Right renal pelvis (tissue), 4 donors: ENCODE data around the gene ISLR2. TPM values are rescaled to one million over a fixed set of nuclear protein-coding genes. Genes with fewer than 3 reads are reported as not detected.

Experiments used
- DNase-seq, 4 donors: peaks; one replicate each; pipeline ENCODE4 v3.0.0-alpha.2; 2013; ENCODE audit warnings: low read depth in 4 of 4, low spot score in 3 of 4, missing footprints in 1 of 4
- polyA plus RNA-seq, 4 donors: library from polyadenylated mRNA; unstranded; fragments of 120-200 nt; gene quantifications; one replicate each; pipeline ENCODE4 v1.2.1, GENCODE V29; 2013; ENCODE audit not compliant: insufficient read length in 4 of 4

The ISLR2 gene
- polyA plus RNA-seq, 4 donors = 0.57 to 1.5 (median 0.72) TPM

DNA sequence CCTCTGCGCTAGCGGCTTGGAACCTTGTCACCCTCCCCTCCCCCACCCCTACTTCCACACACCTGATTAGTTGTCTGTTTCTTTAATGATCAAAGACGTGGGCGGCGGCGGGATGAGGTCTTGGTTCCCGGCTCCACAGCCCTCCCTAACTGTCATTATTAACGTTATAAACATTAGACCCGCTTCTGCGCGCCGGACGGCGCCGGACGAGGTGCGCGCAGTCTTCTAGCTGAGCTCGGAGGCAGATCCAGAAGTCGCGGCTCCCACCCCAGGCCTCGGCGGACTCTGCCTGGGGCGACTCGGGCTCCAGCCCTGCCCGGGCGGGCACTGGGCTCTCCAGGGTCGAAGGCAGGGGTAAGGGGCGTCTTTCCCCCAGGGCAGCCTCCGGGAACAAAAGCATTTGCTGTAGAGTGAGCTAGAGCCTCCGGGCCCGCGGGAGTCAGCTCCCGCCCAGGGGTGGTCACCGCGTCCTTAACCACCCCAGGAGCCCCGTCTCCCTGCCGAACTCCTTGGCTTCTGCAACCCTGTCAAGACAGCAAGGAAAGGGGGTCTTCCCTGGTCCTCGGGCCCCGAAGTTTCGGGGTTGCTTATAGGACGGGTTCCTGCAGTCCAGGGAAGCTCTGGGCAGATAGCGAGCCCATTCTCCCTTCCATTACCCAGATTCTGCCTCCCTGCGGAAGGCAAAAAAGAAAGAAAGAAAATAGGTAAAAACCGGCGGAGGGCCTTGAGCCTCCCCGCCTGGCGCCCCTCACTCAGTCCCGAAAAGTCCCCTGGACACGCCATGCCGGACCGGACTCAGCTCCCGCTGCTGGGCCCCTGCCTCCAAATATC, 2.2 kb upstream of the ISLR2 start:
- no peak for DNase-seq

GRCh38 chr15:74128785-74129585, 1.4 kb upstream of the ISLR2 start:
- no peak for DNase-seq

- DNase-seq = no peak
These were observed 716 bp upstream of the ISLR2 start for GRCh38 chr15:74129586-74130154.

- no peak for DNase-seq
These were observed 652 bp downstream of the ISLR2 start for GRCh38 chr15:74130849-74131627.

DNA sequence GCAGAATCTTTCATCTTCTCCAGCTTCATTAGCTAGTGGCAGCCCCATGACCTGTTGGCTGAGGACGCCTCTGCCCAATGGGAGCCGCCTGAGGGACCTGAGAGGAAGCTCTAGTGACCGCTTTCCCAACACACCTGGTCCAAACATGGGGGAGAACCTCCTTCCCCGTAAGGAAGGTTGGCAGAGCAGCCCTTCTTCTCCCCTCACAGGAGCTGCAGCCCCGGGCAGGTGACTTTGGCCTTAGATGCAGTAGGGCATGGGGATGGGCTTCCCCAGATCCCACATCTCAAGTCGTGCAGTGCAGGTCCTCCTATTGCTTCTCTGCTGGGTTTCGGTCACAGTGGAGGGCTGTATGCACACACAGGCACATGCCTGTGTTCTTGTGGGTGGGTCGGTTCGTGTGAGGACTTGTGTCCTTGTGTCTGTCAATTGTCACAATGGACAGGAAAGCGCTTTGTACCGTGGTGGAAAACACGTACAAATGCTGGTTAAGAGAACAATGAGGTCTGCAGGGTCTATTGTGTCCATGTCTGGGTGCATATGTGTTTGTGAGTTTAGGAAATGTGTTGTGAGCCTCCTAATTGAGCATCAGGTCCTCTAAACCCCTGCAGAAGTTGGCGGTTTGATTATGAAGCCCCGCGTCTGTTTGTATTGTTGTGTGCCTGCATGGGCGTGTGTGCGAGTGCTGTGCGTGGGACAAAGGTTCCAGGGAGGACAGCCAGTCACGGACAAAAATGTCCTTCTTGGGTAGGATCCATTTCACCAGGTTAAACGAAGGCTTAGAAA, 1.4 kb downstream of the ISLR2 start:
- no peak for DNase-seq

DNA sequence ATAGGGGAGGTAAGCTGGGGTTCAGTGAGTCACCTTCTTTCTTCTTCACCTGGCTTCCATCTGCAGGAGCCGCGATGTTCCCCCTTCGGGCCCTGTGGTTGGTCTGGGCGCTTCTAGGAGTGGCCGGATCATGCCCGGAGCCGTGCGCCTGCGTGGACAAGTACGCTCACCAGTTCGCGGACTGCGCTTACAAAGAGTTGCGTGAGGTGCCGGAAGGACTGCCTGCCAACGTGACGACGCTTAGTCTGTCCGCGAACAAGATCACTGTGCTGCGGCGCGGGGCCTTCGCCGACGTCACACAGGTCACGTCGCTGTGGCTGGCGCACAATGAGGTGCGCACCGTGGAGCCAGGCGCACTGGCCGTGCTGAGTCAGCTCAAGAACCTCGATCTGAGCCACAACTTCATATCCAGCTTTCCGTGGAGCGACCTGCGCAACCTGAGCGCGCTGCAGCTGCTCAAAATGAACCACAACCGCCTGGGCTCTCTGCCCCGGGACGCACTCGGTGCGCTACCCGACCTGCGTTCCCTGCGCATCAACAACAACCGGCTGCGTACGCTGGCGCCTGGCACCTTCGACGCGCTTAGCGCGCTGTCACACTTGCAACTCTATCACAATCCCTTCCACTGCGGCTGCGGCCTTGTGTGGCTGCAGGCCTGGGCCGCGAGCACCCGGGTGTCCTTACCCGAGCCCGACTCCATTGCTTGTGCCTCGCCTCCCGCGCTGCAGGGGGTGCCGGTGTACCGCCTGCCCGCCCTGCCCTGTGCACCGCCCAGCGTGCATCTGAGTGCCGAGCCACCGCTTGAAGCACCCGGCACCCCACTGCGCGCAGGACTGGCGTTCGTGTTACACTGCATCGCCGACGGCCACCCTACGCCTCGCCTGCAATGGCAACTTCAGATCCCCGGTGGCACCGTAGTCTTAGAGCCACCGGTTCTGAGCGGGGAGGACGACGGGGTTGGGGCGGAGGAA, 2.6 kb downstream of the ISLR2 start:
- no peak for DNase-seq

DNA sequence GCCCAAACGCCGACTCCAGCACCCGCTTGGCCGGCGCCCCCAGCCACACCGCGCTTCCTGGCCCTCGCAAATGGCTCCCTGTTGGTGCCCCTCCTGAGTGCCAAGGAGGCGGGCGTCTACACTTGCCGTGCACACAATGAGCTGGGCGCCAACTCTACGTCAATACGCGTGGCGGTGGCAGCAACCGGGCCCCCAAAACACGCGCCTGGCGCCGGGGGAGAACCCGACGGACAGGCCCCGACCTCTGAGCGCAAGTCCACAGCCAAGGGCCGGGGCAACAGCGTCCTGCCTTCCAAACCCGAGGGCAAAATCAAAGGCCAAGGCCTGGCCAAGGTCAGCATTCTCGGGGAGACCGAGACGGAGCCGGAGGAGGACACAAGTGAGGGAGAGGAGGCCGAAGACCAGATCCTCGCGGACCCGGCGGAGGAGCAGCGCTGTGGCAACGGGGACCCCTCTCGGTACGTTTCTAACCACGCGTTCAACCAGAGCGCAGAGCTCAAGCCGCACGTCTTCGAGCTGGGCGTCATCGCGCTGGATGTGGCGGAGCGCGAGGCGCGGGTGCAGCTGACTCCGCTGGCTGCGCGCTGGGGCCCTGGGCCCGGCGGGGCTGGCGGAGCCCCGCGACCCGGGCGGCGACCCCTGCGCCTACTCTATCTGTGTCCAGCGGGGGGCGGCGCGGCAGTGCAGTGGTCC, 3.5 kb downstream of the ISLR2 start:
- DNase-seq = no peak

DNA sequence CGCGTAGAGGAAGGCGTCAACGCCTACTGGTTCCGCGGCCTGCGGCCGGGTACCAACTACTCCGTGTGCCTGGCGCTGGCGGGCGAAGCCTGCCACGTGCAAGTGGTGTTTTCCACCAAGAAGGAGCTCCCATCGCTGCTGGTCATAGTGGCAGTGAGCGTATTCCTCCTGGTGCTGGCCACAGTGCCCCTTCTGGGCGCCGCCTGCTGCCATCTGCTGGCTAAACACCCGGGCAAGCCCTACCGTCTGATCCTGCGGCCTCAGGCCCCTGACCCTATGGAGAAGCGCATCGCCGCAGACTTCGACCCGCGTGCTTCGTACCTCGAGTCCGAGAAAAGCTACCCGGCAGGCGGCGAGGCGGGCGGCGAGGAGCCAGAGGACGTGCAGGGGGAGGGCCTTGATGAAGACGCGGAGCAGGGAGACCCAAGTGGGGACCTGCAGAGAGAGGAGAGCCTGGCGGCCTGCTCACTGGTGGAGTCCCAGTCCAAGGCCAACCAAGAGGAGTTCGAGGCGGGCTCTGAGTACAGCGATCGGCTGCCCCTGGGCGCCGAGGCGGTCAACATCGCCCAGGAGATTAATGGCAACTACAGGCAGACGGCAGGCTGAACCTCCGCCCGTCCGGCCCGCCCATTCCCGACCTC, 4.1 kb downstream of the ISLR2 start:
- DNase-seq = no peak

DNA sequence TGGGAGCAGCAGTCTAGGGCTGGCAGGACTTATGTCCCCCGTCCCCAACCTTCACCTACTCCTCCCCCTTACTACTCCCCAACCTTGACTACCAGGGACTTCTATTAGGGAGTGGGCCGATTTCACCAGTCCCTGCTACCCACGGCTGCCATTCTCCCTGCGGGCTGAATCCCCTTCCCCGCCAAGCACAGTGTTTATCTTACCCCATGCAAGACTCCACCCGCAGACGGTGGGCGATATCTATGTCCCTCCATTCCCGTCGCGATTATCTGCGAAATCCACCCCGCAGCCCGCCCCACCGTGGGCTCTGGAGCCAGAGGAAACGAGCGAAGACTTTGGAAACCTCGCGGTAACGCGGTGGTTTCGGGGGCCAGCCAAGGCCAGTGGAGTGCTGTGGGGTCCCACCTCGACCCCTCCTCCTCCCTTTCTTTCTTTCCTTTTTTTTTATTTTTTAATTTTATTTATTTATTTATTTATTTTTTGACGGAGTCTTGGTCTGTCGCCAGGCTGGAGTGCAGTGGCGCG, 4.7 kb downstream of the ISLR2 start:
- DNase-seq = no peak

- DNase-seq = no peak
These were observed 6.1 kb downstream of the ISLR2 start for GRCh38 chr15:74136540-74136813.

DNA sequence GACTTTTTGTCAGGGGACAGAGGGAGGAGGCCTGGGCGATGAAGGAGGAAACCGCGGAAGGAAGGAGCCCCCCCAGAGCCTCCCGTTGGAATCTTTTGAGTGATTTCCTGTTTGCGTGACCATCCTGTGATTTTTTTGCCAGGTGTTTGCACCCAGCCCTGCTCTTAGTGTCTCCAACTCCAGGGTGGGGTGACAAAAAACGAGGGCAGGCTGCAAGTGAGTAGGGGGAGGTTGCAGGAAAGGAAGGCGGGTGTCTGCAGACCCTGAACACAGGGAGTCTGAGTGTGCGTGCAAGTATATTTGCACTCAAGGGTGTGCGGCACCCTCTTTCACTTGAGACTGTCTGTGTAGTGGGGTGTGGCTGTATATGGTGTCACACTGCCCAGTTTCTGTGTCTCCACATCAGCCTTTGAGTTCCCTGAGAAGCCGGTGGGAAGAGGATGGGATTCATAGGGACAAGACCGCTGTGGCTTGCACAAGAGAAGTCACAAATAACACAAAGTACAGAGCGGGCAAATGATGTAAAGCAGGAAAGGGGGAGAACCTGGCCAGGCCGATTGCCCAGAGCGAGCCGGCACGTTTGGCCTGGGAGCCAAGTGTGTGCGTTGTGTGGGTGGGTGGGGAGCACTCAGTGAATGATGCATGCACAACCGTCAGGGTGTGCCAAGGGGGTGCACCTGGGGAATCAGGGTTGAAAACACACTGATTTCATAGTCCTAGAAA, 6.6 kb downstream of the ISLR2 start:
- DNase-seq = no peak

- no peak for DNase-seq
These were observed 7.1 kb downstream of the ISLR2 start for GRCh38 chr15:74137537-74137894.

GRCh38 chr15:74138642-74139041, 8.3 kb downstream of the ISLR2 start:
- no peak for DNase-seq

- no peak for DNase-seq
These were observed 11.2 kb downstream of the ISLR2 start for GRCh38 chr15:74141591-74141990.

DNA sequence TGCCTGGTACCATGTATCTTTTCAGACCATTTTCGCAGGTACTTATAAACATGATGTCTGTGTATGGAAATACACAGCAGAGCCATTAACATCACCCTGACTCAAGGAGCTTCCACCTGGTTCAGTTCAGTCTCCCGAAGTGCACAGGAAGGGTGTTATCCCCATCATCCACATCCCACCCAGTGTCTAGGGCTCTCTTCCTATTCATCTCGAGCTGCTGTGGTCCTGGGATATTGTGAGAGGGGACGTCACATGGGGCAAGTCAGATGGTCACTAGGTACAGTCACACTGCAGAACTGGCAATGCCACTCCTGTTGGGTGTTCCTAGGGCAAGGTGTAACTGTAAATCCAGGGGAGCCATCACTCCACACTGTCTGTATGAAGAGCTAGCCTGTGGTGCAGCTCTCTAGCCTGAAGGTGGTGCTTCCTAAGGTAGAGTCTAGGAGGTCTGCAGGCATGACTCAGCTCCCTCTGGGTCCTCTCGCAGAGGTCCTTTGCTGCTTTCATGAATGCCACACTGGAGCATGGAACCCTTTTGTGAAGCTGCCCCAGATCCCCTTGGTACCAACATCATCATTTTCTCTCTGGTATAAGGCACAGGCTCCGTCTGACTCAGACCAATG, 13.9 kb downstream of the ISLR2 start:
- no peak for DNase-seq

- DNase-seq = no peak
These were observed 16.0 kb downstream of the ISLR2 start for GRCh38 chr15:74146277-74146800.

DNA sequence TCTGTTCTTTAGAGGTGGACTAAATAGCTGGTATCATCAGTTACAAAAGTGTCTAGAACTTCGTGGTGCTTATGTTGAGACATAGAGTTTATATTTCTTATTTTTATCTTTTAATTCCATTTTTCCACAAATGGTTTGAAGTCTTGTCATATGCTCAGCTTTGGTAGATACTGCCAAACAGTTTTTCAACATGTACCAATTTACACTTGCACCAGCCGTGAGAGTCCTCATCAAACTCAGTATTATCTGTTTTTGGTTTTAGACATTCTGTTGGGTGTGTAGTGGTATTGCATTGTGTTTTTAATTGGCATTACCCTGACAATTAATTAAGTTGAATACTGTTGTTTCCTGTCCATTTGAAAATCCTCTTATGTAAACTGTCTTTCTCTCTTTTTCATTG, 16.7 kb downstream of the ISLR2 start:
- no peak for DNase-seq
